ENCODE measurements around the gene RAB6B. TPM values are rescaled to one million over a fixed set of nuclear protein-coding genes. Genes with fewer than 3 reads are reported as not detected.

RAB6B gene
- total and polyA plus RNA-seq, 2 of the 8 experiments (the other 6 are each of a cell fraction or from before 2014, with no cell fraction given) = 7.9 to 15.6 TPM

GRCh38 chr3:133883641-133884040 lies 12.0 kb downstream of the RAB6B start:
- Histone ChIP-seq H4K91ac (replicated peaks; ENCODE audit: insufficient read length, low read length) (no peak overlapping the region), H2BK120ac (replicated peaks; ENCODE audit: low read depth, low read length) (no peak overlapping the region), H3K4ac (replicated peaks; ENCODE audit: insufficient read length, low read depth, low read length) (no peak overlapping the region), H3K27me3 (replicated peaks in 1 of 4; ENCODE audit: control insufficient read depth in 3 of 4, extremely low read depth in 1 of 4, insufficient read depth in 3 of 4, low read length in 3 of 4) (no peaks in the 10 kb centered on the region; a peak in 1 of 7 replicates), H3K23ac (ENCODE audit: insufficient read length) (no peak overlapping the region), H3K4me3 (ENCODE audit: extremely low read depth in 1 of 4, insufficient read depth in 2 of 4, low read depth in 3 of 4, low read length in 4 of 4) (no peak overlapping the region), H2BK15ac (ENCODE audit: low read length) (no peak overlapping the region), H3K56ac (replicated peaks; ENCODE audit: insufficient read length, low read depth, low read length) (no peak overlapping the region), H2AK5ac (ENCODE audit: low read depth, low read length) (0 out of 2 replicates have a peak overlapping the region, but pooled peaks have one; percentile 28), H3K23me2 (ENCODE audit: low read depth, low read length) (no peaks in the 10 kb centered on the region), H3K4me2 (ENCODE audit: insufficient read depth in 1 of 2, low read depth in 2 of 2, low read length in 2 of 2) (no peak overlapping the region), H2BK12ac (ENCODE audit: low read depth, low read length) (no peak overlapping the region), H3K79me2 (ENCODE audit: control insufficient read depth in 1 of 2, insufficient read depth in 2 of 2, low read length in 2 of 2) (no peaks in the 10 kb centered on the region), H3K79me1 (ENCODE audit: low read depth, low read length) (no peaks in the 10 kb centered on the region; the same call in 1 of the 2 replicates), H2BK5ac (ENCODE audit: low read depth, low read length) (no peak overlapping the region), H4K5ac (ENCODE audit: insufficient read length, low read depth, low read length) (no peak overlapping the region), H3K18ac (ENCODE audit: extremely low read depth, low read length) (no peak overlapping the region), H3K4me1 (replicated peaks in 1 of 4; ENCODE audit: control insufficient read depth in 3 of 4, insufficient read depth in 4 of 4, low read length in 3 of 4) (peaks cover 0 to 6% (median 1%) of the 10 kb centered on the region in 4 experiments; a peak in 2 of 7 replicates), H3K27ac (ENCODE audit: low read depth, low read length) (no peak overlapping the region), H2AFZ (ENCODE audit: low read length) (no peak overlapping the region), H3K9me3 (ENCODE audit: insufficient read depth in 2 of 2, low read depth in 1 of 2, low read length in 1 of 2) (no peaks in the 10 kb centered on the region), H4K20me1 (replicated peaks in 1 of 2; ENCODE audit: control insufficient read depth in 1 of 2, insufficient read depth in 2 of 2, low read length in 2 of 2) (no peaks in the 10 kb centered on the region), H3K9ac (replicated peaks in 1 of 4; ENCODE audit: extremely low read depth in 1 of 4, low read depth in 3 of 4, low read length in 3 of 4) (no peak overlapping the region), H3K36me3 (ENCODE audit: control insufficient read depth in 2 of 4, insufficient read depth in 4 of 4, low read length in 3 of 4) (no peaks in the 10 kb centered on the region), H3K14ac (ENCODE audit: insufficient read length) (no peak overlapping the region), H2BK20ac (ENCODE audit: low read length) (no peak overlapping the region), H4K8ac (ENCODE audit: extremely low read depth, insufficient read depth, low read length) (no peak overlapping the region)
- ChIA-PET CTCF (ENCODE audit: partially characterized antibody) (interaction anchor here (0.6 to 2.1 kb wide), 3 partner anchors 9 to 690 kb away, joined by 3 to 5 read pairs (median 4); no protein-coding TSS in a partner anchor), POLR2A (ENCODE audit: partially characterized antibody) (no interaction called here)
- TF ChIP-seq KDM4A (IDR thresholded peaks at IDR 0.05; ENCODE audit: low read depth, low read length, severe bottlenecking) = no peak
- TF ChIP-seq SRF (IDR thresholded peaks at IDR 0.05; ENCODE audit: low read depth, low read length) = no peak
- TF ChIP-seq TAF1 (IDR thresholded peaks at IDR 0.05; ENCODE audit: low read depth, low read length) = no peak
- no peak for TF ChIP-seq SIX5 (IDR thresholded peaks at IDR 0.05; ENCODE audit: low read depth, low read length)
- TF ChIP-seq CTCF (IDR thresholded peaks at IDR 0.05; ENCODE audit: control extremely low read depth in 1 of 3, insufficient read depth in 1 of 3, low read depth in 1 of 3, low read length in 3 of 3) = no peak
- no peak for TF ChIP-seq E2F6 (IDR thresholded peaks at IDR 0.05)
- no peak for TF ChIP-seq TAF7 (optimal IDR thresholded peaks at IDR 0.05; ENCODE audit: borderline replicate concordance, low read depth, low read length)
- TF ChIP-seq POU5F1 (IDR thresholded peaks at IDR 0.05; ENCODE audit: low read depth, low read length) = no peak
- TF ChIP-seq ASH2L (IDR thresholded peaks at IDR 0.05; ENCODE audit: low read length) = no peak
- no peak for TF ChIP-seq CBX8 (IDR thresholded peaks at IDR 0.05; ENCODE audit: borderline replicate concordance, low read depth, low read length)
- FAIRE-seq (no peak), DNase-seq (ENCODE audit: low read depth in 1 of 2, low spot score in 2 of 2) (peak in 1 of 2 experiments; percentile 16)

Data from H1 (cell line).